H1 (cell line): ENCODE measurements around the gene ZNF526. TPM values are rescaled to one million over a fixed set of nuclear protein-coding genes. Genes with fewer than 3 reads are reported as not detected.
A peak's percentile ranks its signal among the peaks of the same experiment; 100 is the strongest.
"Not testable (repeated sequence)": the region's sequence is repeated elsewhere in the genome, so short reads cannot be mapped to it uniquely, and the experiment has no call there.

Source experiments
- CTCF ChIA-PET: fragments of 300-600 bp; sonication (Branson Sonifier 250); formaldehyde crosslinking; loops from one replicate; lab custom pipeline; 2021; ENCODE audit not compliant: partially characterized antibody; lab: Charles Lee
- POLR2A ChIA-PET: fragments of 300-600 bp; sonication (Branson Sonifier 250); formaldehyde crosslinking; loops from one replicate; lab custom pipeline; 2021; ENCODE audit warnings: inconsistent platforms; ENCODE audit not compliant: partially characterized antibody; lab: Charles Lee
- DNase-seq, 2 experiments: peaks; one replicate each; pipeline versions ENCODE4 v3.0.0 to v3.0.0-alpha.2; 2010 to 2022; ENCODE audit warnings: low spot score in 2 of 2, low read depth in 1 of 2, mixed read lengths in 1 of 2
- FAIRE-seq: peaks from 2 replicates; lab custom pipeline; 2011; peaks lifted over from hg19 to GRCh38; lab: Jason Lieb, UNC
- H2AFZ ChIP-seq: 2 replicates; pipeline ENCODE4 v1.8.1; 2012; ENCODE audit warnings: low read length, inconsistent platforms
- H2AK5ac ChIP-seq: 2 replicates; pipeline ENCODE4 v1.6.1; 2013; ENCODE audit warnings: low read depth, low read length
- H2BK120ac ChIP-seq: replicated peaks from 2 replicates; pipeline ENCODE3; 2013; ENCODE audit warnings: low read depth, low read length, inconsistent platforms
- H2BK12ac ChIP-seq: 2 replicates; pipeline ENCODE4 v1.6.1; 2013; ENCODE audit warnings: low read depth, low read length
- H2BK15ac ChIP-seq: 2 replicates; pipeline ENCODE4 v1.6.1; 2013; ENCODE audit warnings: low read length
- H2BK20ac ChIP-seq: 2 replicates; pipeline ENCODE4 v1.6.1; 2013; ENCODE audit warnings: low read length
- H2BK5ac ChIP-seq: 2 replicates; pipeline ENCODE4 v1.6.1; 2013; ENCODE audit warnings: low read depth, low read length
- H3K14ac ChIP-seq: 2 replicates; pipeline ENCODE4 v1.6.1; 2013; ENCODE audit warnings: inconsistent platforms; ENCODE audit not compliant: insufficient read length
- H3K18ac ChIP-seq: 2 replicates; pipeline ENCODE4 v1.6.1; 2013; ENCODE audit warnings: low read length; ENCODE audit errors: extremely low read depth
- H3K23ac ChIP-seq: 2 replicates; pipeline ENCODE4 v1.6.1; 2013; ENCODE audit warnings: inconsistent platforms; ENCODE audit not compliant: insufficient read length
- H3K23me2 ChIP-seq: 2 replicates; pipeline ENCODE4 v1.6.1; 2013; ENCODE audit warnings: low read depth, low read length
- H3K27ac ChIP-seq: 2 replicates; pipeline ENCODE4 v1.6.1; 2011; ENCODE audit warnings: low read depth, low read length, inconsistent platforms
- H3K27me3 ChIP-seq, 4 experiments: replicated peaks in 1 of 4; 1 replicate in 1 of 4; 2 replicates in 3 of 4; pipeline versions ENCODE4 v1.6.1 to v1.8.1; 2011 to 2013; ENCODE audit warnings: low read length in 3 of 4, mild to moderate bottlenecking in 3 of 4, inconsistent platforms in 2 of 4, mixed read lengths in 2 of 4, moderate library complexity in 1 of 4; ENCODE audit not compliant: control insufficient read depth in 3 of 4, insufficient read depth in 3 of 4; ENCODE audit errors: extremely low read depth in 1 of 4
- H3K36me3 ChIP-seq, 4 experiments: 2 replicates each; pipeline versions ENCODE4 v1.6.1 to v1.8.1; 2011 to 2013; ENCODE audit warnings: mild to moderate bottlenecking in 4 of 4, low read length in 3 of 4, moderate library complexity in 2 of 4, control low read depth in 1 of 4, inconsistent platforms in 1 of 4; ENCODE audit not compliant: insufficient read depth in 4 of 4, control insufficient read depth in 2 of 4
- H3K4ac ChIP-seq: replicated peaks from 2 replicates; pipeline ENCODE3; 2013; ENCODE audit warnings: low read length, low read depth, mixed read lengths, inconsistent platforms; ENCODE audit not compliant: insufficient read length
- H3K4me1 ChIP-seq, 4 experiments: replicated peaks in 1 of 4; 1 replicate in 1 of 4; 2 replicates in 3 of 4; pipeline versions ENCODE4 v1.6.1 to v1.8.1; 2011 to 2013; ENCODE audit warnings: low read length in 3 of 4, inconsistent platforms in 2 of 4, mixed read lengths in 1 of 4; ENCODE audit not compliant: insufficient read depth in 4 of 4, control insufficient read depth in 3 of 4
- H3K4me2 ChIP-seq, 2 experiments: 2 replicates each; pipeline versions ENCODE4 v1.6.1 to v1.8.1; 2011 to 2013; ENCODE audit warnings: low read depth in 2 of 2, low read length in 2 of 2, control low read depth in 1 of 2, inconsistent platforms in 1 of 2, mild to moderate bottlenecking in 1 of 2; ENCODE audit not compliant: insufficient read depth in 1 of 2
- H3K4me3 ChIP-seq, 4 experiments: fragments of 200-600, 300-600 bp in 1 of 4; sonication (generic), shearing (Covaris generic), sonication (Bioruptor Twin) in 1 of 4; 2 replicates each; pipeline versions ENCODE4 v1.5.1 to v1.8.1; 2011 to 2016; ENCODE audit warnings: low read length in 4 of 4, low read depth in 3 of 4, control low read depth in 2 of 4, inconsistent platforms in 2 of 4, mild to moderate bottlenecking in 2 of 4, mixed read lengths in 1 of 4, moderate library complexity in 1 of 4; ENCODE audit not compliant: insufficient read depth in 2 of 4; ENCODE audit errors: extremely low read depth in 1 of 4
- H3K56ac ChIP-seq: replicated peaks from 2 replicates; pipeline ENCODE3; 2013; ENCODE audit warnings: low read depth, mild to moderate bottlenecking, mixed read lengths, low read length, inconsistent platforms; ENCODE audit not compliant: insufficient read length
- H3K79me1 ChIP-seq: 2 replicates; pipeline ENCODE4 v1.6.1; 2013; ENCODE audit warnings: low read depth, low read length, control low read depth
- H3K79me2 ChIP-seq, 2 experiments: 2 replicates each; pipeline versions ENCODE4 v1.6.1 to v1.8.1; 2012 to 2013; ENCODE audit warnings: low read length in 2 of 2, mild to moderate bottlenecking in 2 of 2, inconsistent platforms in 1 of 2; ENCODE audit not compliant: insufficient read depth in 2 of 2, control insufficient read depth in 1 of 2
- H3K9ac ChIP-seq, 4 experiments: replicated peaks in 1 of 4; 1 replicate in 1 of 4; 2 replicates in 3 of 4; pipeline versions ENCODE4 v1.6.1 to v1.8.1; 2011 to 2013; ENCODE audit warnings: low read depth in 3 of 4, low read length in 3 of 4, control low read depth in 2 of 4, mild to moderate bottlenecking in 2 of 4, moderate library complexity in 2 of 4, inconsistent platforms in 1 of 4; ENCODE audit errors: extremely low read depth in 1 of 4
- H3K9me3 ChIP-seq, 2 experiments: 2 replicates each; pipeline versions ENCODE4 v1.6.1 to v1.8.1; 2012 to 2013; ENCODE audit warnings: mild to moderate bottlenecking in 2 of 2, moderate library complexity in 2 of 2, control low read depth in 1 of 2, inconsistent platforms in 1 of 2, low read depth in 1 of 2, low read length in 1 of 2, mixed read lengths in 1 of 2; ENCODE audit not compliant: insufficient read depth in 2 of 2
- H4K20me1 ChIP-seq, 2 experiments: replicated peaks in 1 of 2; 2 replicates each; pipeline versions ENCODE3 to v1.8.1; 2011 to 2013; ENCODE audit warnings: inconsistent platforms in 2 of 2, low read length in 2 of 2, mild to moderate bottlenecking in 1 of 2; ENCODE audit not compliant: insufficient read depth in 2 of 2, control insufficient read depth in 1 of 2
- H4K5ac ChIP-seq: 2 replicates; pipeline ENCODE4 v1.6.1; 2013; ENCODE audit warnings: low read length, low read depth, mixed read lengths, inconsistent platforms; ENCODE audit not compliant: insufficient read length
- H4K8ac ChIP-seq: 2 replicates; pipeline ENCODE4 v1.8.0; 2013; ENCODE audit warnings: mild to moderate bottlenecking, moderate library complexity, low read length, inconsistent platforms; ENCODE audit not compliant: insufficient read depth; ENCODE audit errors: extremely low read depth
- H4K91ac ChIP-seq: replicated peaks from 2 replicates; pipeline ENCODE3; 2013; ENCODE audit warnings: low read length, mixed read lengths, inconsistent platforms; ENCODE audit not compliant: insufficient read length
- WGBS, 2 experiments: shearing (Covaris generic) in 1 of 2; methylation state at CpG; one replicate each; pipeline versions ENCODE4 v1.1.6 to v1.1.7; 2013 to 2015; ENCODE audit warnings: low lambda C conversion rate in 2 of 2, mixed read lengths in 2 of 2, inconsistent platforms in 1 of 2, low coverage in 1 of 2, missing lambda C conversion rate in 1 of 2; ENCODE audit not compliant: insufficient replicate concordance in 2 of 2, insufficient coverage in 1 of 2, insufficient read length in 1 of 2; ENCODE audit errors: extremely low coverage in 1 of 2, missing lambda C conversion rate in 1 of 2; 5-methylcytosine and 5-hydroxymethylcytosine counted together
- polyA plus RNA-seq, 7 experiments: library from polyadenylated mRNA; depleted of rRNA in 3 of 7; stranded (reverse) in 5 of 7; unstranded in 2 of 7; fragments of >200 nt in 5 of 7; fragments of 200-250 nt in 2 of 7; gene quantifications; 1 replicate in 5 of 7; 2 replicates in 1 of 7; 4 replicates in 1 of 7; pipeline versions ENCODE4 v1.2.1 to v1.2.3, GENCODE V29; 2011 to 2013; ENCODE audit warnings: missing spikeins in 2 of 7, mixed read lengths in 2 of 7
- total RNA-seq: library from RNA; stranded (reverse); fragmentation: NEBNext Ultra II Directional; extraction: Animal tissue kit (Norgen Biotek cat#: 25700); gene quantifications from 2 replicates; pipeline ENCODE4 v1.2.1, GENCODE V29; 2021

Gene ZNF526
- total and polyA plus RNA-seq, 2 of the 8 experiments (the other 6 are each of a cell fraction or from before 2014, with no cell fraction given): 8.4 to 14.1 TPM

GRCh38 chr19:42266928-42267603, 47.0 kb downstream of the ZNF526 start:
- H2BK15ac ChIP-seq, H3K56ac ChIP-seq, H3K18ac ChIP-seq, H3K27me3 ChIP-seq, FAIRE-seq, H3K27ac ChIP-seq, H3K79me1 ChIP-seq, H4K91ac ChIP-seq, H2AFZ ChIP-seq, H3K23ac ChIP-seq, DNase-seq, H2BK5ac ChIP-seq, H4K20me1 ChIP-seq, H3K79me2 ChIP-seq, H2BK20ac ChIP-seq, H2BK120ac ChIP-seq, H4K5ac ChIP-seq, H3K14ac ChIP-seq, H3K4ac ChIP-seq, H3K36me3 ChIP-seq, H3K9me3 ChIP-seq, H4K8ac ChIP-seq, H3K9ac ChIP-seq, H2AK5ac ChIP-seq: not testable (repeated sequence)
- WGBS, 2 experiments: 92% methylated on average over 25 of the region's 25 CpGs; no CpG with 5 or more reads in 1 of the 2 experiments
- H3K23me2 ChIP-seq: peaks cover 10% of the 10 kb centered on the region; the same call in 1 of the 2 replicates
- H2BK12ac ChIP-seq: peak overlapping the region; percentile 85; the same call in 1 of the 2 replicates
- H3K4me2 ChIP-seq: peak overlapping the region; percentile 86 to 98; a peak in 3 of 4 replicates
- H3K4me3 ChIP-seq: peak overlapping the region in 3 of 4 experiments; percentile 75 to 99 (median 89); a peak in 5 of 8 replicates
- CTCF ChIA-PET: interaction anchor here (0.6 to 4.4 kb wide), 6 partner anchors 9 to 105 kb away, joined by 3 to 35 read pairs (median 4); no protein-coding TSS in a partner anchor
- peaks cover 2 to 21% (median 10%) of the 10 kb centered on the region in 4 experiments for H3K4me1 ChIP-seq
- POLR2A ChIA-PET: interaction anchor here (1.0 to 1.8 kb wide), 7 partner anchors 11 to 52 kb away, joined by 3 to 7 read pairs (median 4); no protein-coding TSS in a partner anchor
